NCI-H2029 treated with DMSO at 0.1 percent for 48 hours (cell line): ENCODE measurements around the gene AP1S3.

Experiments used
- DNase-seq: peaks from one replicate; lab custom pipeline; 2025; lab: John Stamatoyannopoulos, UW

Gene AP1S3

GRCh38 chr2:223760838-223761502, 76.4 kb downstream of the AP1S3 start:
- DNase-seq: no peak

DNA sequence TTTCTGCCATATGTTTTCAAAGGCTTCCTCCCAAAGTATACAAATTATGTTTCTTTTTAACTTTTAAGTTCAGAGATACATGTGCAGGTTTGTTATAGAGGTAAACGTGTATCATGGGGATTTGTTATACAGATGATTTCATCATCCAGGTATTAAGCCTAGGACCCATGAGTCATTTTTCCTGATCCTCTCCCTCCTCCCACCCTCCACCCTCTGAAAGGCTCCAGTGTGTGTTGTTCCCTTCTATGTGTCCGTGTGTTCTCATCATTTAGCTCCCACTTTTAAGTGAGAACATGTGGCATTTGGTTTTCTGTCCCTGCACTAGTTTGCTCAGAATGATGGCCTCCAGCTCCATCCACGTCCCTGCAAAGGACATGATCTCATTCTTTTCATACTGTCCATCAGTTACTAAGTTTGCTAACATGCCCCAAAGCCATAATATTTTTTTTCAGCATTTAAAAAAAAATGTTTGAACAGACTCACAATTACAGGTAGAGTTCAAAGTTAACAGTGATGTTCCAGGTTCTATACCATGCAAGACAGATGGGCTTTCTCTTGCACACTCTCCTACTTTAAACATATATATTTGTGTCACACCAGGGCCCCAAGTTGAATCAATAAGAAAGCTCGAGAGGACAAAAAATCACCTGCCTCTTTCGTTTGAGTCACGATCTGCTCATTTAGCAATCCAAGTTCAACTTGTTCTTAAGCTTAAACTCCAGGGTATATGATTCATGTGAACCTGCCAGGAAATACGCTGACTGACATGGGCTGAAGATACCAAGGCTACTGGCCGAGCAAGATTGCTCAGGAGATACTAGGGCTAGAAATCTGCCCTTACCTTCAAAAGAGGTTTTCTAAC, 77.6 kb downstream of the AP1S3 start:
- DNase-seq: no peak

DNA sequence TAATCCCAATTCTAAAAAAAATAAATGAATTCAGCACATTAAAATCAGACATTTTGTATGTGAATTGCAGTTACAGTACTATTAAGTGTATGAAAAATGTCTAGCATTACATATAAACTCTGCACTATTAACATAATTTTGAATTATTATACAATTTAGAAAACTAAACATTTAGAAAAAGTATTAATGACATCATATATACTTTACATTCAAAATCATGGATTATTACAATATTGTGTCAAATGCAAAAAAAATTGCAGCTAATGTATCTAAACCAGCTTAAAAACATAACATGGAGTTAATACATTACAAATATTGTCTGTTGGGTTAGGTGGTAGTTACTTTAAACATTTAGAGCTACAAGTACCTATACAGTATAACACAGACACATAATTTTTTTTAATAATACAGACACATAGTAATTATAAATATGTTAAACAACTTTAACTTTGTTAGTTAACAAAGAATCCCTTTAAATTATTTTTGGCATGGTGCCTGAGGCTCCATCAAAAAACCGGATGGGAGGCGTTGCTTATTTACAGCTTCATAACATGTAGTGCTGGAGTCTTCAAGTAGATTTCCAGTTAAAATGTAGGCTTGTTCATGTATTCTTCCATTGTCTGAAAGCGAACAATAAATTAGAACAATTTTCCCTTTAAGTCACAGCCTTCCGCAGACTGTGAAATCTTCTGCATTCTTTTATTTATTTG, 79.1 kb downstream of the AP1S3 start:
- no peak for DNase-seq

DNA sequence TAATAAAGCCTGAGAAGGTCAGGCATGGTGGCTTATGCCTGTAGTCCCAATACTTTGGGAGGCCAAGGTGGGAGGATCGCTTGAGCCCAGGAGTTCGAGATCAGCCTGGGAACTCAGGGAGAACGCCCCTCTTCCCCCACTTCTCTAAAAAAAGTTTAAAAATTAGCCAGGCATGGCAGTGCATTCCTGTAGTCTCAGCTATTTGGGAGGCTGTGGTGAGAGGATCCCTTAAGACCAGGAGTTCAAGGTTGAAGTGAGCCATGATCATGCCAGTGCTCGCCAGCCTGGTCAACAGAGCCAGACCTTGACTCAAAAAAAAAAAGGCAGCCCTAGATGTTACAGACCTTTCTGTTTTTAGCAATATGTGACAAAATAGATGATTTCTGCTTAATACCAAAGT, 83.4 kb downstream of the AP1S3 start:
- DNase-seq: no peak

- DNase-seq: no peak
Measured at GRCh38 chr2:223751012-223751411, 86.4 kb downstream of the AP1S3 start.

DNA sequence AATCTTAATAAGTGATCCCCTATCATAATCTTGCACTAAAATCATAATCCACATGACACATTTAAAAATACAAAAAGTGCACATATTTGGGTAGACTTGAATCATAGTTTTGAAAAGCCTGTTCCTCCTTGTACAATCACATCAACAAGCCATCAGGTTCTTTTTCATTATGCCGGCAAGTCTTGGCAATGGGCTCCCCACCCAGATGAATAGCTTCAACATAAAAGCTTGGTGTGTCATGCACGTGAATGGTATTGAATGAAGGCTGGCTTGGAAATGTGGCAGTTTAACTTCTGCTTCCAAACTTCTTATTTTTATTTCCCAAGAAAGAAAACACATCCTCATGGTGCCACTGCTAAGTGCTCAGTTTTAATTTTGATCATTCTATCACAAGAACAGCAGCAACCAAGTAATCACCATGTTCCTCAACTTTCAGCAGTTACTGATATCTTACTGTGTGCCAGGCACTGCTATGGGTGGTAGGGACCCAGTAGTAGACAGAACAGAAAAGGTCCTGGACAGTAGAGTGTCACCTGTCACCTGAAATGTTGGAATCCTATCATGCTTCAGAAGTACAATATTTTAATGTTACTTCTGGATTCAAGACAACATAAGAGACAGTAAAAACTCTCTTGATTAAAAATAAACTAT, 89.9 kb downstream of the AP1S3 start:
- no peak for DNase-seq

- no peak for DNase-seq
Measured at GRCh38 chr2:223746611-223747010, 90.8 kb downstream of the AP1S3 start.

- no peak for DNase-seq
Measured at GRCh38 chr2:223744580-223744979, 92.8 kb downstream of the AP1S3 start.

GRCh38 chr2:223740679-223741078, 96.7 kb downstream of the AP1S3 start:
- DNase-seq: no peak

DNA sequence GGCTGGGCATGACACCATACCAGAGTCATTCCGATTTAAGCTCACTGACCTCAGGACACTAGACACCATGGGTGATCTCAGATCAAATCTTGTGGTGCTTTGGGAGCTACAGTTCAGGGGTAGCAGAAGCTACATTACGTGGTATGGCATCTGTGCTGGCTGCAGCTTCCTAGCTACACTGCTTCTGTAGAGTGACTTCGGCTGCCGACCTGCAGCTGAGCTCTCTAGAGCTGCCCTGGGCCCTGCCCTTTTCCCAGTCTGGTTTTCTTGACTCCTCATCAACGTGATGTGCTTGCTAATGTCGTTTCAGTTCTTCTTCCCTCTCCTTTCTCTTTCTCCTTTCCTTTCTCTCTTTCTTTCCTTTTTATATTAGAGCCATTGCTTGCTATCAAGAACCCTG, 100.2 kb downstream of the AP1S3 start:
- no peak for DNase-seq

GRCh38 chr2:223736488-223736887, 100.9 kb downstream of the AP1S3 start:
- DNase-seq: no peak

DNA sequence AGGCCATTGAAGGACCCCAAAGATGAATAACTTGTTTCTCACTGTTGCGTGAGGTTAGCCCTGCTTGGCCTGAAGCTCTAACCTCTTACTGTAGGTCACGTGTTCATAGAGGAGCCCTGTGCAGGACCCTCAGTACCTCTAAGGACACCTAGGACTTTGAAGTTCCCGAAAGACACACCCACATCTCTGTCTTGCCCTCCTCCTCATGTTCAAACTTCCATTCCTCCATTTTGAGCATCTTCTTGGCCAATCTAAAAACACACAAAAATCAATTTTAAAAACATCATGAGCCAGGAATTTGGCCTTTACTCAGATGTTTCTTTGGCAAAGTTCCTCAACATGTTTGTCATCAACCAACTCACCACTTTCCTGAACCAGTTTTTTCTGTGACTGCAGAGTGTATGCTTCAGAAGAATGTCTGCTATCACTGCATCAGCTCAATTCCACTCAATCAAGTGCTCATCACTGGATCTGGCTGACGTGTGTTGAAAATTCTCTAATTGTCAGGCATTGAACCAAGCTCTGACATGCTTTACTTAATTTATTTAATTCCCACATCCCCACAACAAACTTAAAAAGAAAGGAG, 101.6 kb downstream of the AP1S3 start:
- no peak for DNase-seq

DNA sequence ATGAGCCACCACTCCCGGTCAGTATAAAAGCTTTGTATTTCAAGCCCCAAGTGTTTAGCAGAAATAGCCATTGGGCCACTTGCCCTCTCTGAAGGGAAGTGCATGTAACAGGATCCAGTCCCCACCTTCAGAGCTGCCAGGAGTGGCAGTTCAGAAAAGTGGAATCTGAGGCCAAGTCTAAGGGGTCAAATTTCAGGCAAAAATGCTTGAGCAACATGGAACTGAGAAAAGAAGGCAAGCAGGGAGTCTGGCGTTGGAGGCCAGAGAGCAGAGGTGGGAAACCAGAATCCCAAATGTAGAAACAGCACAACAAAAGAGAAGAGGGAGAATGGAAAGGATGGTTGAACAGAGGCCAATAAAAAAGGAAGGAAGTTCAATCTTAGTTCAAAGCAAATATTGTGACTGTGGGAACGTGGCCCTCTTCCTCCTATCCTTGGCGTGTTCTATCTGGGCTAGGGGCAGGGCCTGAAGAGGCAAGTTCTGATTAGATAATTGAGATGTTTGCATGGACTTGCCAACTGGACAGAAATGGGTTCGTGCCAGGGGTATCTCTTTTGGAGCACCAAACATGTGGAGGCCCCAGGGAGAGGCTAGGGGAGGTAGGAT, 102.2 kb downstream of the AP1S3 start:
- no peak for DNase-seq

DNA sequence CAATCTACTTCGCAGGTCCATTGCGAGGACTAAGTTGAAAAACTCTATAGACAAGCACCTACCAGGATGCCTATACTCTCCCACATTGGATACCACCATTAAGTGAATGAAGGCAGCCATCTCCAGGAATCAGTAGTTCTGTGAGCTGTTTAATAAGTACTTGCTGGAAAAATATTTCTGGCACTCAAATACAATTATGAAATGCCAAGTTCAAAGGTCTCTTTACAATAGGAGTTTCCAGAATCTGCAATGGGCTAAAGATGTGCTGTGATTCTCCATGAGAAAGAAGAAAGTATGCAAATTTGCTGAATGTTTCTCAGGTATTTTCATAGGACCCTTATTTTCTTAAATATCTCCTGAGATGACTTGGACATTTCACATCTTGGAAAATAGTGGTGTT, 103.0 kb downstream of the AP1S3 start:
- DNase-seq: no peak

DNA sequence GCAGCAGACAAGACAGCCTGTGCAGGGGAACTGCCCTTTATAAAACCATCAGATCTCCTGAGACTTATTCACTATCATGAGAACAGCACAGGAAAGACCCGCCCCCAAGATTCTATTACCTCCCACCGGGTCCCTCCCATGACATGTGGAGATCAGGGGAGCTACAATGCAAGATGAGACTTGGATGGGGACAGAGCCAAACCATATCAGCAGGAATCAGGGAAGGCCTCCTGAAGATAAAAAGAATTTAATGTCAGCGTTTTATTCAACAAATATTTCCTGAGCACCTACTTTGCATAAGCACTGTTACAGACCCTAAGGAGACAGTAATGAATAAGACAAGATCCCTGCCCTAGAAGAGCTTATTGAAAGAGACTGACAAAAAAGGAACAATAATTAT, 105.0 kb downstream of the AP1S3 start:
- DNase-seq: no peak

DNA sequence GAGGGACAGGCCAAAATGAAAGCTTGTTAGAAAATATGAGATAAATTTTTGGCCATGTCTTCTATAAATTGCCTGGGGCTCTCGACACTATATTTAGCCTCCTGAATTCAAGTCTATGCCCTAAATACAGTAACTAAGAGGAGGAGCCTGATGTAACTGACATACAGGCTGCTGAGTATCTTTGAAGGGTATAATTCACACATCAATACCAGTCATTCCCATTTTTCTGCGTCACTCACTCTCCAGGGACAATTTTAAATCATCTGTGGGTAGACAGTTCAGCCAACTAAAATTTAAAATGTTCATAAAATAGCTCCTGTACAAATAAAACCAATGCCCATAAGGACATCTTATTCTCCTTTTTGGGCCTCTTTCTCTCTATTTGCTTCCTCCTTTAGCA, 105.9 kb downstream of the AP1S3 start:
- no peak for DNase-seq

DNA sequence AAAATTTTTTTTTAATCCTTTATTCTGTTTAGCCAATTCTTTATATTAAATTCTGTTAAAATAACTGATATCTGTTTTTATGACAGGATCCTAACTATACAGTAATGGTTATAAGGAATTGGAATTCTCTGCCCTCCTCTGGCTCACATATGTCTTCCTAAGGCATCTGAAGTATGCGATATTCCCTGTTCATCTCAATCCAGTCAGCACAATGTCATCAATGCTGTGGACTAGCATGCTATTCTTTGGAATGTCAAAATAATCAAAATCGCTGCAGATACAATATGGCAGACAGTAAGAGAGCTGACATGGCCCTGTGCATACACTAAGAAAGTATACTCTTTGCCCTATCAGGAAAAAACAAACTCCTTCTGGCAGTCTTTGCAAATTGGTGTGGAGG, 107.6 kb downstream of the AP1S3 start:
- no peak for DNase-seq

DNA sequence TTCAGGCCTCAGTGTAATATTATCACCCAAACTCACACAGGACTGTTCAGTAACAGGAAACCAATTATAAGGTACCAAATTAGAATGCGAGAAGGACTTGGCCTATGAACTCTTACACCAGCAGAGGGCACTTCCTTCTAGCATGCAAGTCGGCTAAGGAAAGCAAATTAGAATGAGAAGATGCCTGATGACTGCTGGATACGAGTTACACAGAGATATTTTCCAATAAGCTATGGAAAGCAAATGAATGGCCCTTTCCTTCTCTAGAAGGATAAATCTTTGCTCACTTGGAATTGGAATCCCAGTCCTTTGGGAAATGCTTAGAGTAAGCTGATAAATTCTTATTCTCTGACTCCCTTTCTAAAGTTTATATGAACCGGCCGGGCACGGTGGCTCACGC, 109.8 kb downstream of the AP1S3 start:
- no peak for DNase-seq

DNA sequence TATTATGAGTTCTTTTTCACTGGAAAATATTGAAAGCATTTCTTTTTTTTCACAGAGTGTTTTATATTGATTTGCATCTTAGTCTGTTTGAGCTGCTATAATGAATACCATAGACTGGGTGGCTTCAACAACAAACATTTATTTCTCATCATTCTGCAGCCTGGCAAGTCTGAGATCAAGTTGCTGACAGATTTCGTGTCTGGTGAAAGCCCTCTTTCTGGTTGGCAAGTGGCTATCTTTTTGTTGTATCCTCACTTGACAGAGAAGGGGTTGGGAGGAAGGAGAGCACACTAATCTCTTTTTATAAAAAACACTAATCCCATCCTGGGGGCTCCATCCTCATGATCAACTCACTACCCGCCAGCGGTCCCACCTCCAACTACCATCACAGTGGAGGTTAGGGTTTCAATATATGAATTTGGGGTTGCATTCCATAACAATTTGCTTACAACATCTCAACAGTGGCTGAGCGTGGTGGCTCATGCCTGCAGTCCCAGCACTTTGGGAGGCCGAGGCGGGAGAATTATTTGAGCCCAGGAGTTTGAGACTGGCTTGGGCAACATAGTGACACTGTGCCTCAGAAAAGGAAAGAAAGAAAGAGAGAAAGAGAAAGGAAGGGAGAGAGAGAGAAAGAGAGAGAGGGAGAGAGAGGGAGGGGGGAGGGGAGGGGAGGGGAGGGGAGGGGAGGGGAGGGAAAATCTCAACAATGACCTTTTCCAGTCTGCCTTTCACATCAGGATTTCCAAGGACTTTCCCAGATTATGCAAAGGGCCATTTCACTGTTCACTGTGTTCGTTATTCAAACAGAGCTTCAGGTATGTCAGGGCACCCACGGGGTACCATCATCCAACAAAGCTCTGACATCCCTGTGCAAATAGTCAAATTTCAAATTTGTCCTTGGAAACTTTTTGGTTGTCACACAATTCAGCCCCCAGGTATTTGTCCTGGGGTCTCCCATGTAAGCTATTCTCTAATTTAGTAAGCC, 111.1 kb downstream of the AP1S3 start:
- DNase-seq: no peak

GRCh38 chr2:223725494-223725893, 111.9 kb downstream of the AP1S3 start:
- DNase-seq: no peak
